ENCODE results near the gene ZSWIM3.
"Not testable (repeated sequence)": the region's sequence is repeated elsewhere in the genome, so short reads cannot be mapped to it uniquely, and the experiment has no call there.

Gene ZSWIM3

DNA sequence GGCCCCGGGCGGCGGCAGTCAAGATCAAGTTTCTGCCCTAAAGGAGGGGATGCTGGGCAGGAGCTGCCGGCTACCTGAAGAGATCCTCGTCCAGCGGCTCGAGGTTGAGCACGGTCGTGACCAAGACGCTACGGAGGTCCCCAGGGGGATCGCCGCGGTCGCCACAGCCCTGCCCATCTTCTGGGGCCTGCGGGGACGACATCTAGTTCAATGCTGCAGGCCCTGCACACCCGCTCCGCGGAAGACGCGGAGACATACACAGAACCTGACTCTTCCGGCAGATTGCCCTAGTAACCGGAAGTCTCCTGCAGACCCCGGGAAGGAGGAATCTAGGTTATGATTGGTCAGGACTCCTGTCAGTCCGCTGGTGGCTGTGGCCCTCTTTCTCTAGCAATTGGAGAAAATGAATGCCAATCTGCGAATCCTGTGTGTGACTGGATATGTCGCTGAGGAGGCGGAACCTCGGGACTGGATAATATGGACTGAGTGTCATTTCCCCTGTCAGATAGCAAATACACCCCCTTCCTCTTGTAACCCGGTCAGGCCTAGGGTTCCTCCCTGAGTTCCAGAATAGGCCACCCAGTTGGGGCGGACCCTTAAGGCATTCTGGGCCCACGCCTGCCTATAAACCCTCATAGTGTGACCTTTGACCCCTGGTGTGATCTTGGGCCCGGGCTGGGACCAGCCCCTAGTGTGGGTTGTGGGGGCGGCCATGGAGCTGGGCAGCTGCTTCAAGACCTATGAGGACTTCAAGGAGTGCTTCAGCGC, at the start of gene ZSWIM3, which contains the start of gene ACOT8:
Gene ZSWIM3 (plus strand): TSS at position 501 of the 768 bp plus-strand sequence. CDS start 212 bp downstream, at position 713.
Gene ACOT8 (minus strand): TSS at position 279 of the 768 bp plus-strand sequence. CDS start 77 bp downstream, at position 202.
- peak; percentile 100 for DNase-seq (ENCODE audit: low read depth)

DNA sequence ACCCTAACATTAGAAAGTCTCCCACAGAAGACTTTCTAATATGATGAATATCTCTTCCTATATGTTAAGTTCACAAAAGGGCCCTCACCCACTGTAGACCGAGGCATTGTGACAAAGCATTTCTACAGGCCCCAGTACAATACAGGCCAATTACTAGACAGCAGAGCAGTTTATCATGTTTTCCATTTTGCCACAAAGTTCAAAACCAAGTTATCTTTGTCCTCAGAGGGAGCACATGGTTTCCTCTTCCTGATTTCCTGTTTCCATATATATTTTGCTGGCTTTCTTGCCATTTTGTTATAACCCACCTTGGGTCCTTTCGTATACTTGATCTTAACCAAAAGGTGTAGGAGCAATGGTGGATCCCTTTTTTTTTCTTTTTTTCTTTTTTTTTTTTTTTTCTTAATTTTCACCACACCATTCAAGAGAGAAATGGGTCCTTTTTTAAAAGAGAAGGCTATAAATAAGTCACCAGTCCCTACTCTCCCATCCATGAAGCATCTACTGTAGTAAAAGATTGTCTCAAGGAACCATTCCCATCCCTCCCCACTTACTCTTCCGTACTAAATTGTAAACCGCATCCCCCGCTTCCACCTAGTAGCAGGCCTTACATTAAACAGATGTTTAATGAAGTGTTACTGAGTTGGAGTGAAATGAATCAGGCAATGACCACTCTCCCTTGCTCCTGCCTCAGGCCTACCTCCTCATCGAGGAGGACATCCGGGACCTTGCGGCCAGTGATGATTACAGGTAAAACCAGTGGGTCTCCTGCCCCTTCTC, 47.0 kb upstream of the ZSWIM3 start:
- no peak for DNase-seq (ENCODE audit: low read depth)

DNA sequence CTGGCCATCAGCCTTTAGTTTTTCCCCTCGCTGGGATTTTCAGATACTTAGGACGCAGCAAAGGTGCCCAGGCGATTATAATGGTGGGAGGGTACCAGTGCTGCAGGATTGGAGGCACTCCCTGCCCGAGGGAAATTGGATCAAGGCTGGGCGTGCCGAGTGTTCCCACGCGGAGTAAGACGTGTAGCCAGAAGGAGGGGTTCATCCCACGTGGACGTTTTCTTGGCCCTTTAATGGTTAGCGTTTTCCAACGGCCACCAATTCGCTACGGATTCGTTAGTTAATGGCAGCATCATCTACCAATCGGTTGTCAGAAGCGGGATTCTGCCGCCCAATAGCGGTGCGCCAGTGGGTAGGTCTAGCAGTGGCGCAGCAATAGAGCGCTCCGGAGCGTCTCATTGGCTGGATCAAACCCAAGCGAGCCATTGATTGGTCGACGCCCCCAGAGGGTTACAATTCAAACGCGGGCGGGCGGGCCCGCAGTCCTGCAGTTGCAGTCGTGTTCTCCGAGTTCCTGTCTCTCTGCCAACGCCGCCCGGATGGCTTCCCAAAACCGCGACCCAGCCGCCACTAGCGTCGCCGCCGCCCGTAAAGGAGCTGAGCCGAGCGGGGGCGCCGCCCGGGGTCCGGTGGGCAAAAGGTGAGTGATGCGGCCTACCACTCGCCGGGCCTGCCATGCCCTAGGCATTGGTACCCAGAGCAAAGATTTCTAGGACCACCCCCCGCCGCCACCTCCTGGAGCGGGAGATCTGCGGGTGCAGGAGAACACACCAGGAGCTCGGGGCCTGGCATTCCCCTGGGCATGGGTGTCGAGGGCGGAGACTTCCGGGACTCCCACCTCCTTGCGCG, 45.0 kb upstream of the ZSWIM3 start, which contains the start of gene UBE2C:
Gene UBE2C (plus strand): TSS at position 488 of the 849 bp plus-strand sequence. CDS start 52 bp downstream, at position 540.
- DNase-seq (ENCODE audit: low read depth) = peak; percentile 100

DNA sequence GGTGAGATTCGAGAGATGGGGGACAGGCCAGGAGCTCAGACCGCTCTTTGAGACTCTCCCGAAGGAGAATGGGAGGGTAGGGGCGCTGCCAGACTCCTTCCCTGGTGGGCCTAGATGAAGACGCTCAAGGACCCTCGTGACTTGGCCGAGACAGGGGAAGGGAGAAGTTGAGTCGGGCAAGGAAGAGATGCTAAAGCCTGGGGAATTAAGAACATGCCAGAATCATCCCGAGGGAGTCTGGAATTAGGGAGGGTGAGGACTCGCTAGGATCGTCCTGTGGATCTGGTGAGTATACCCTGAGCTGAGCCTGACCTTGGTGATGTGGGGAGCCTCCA, 44.4 kb upstream of the ZSWIM3 start:
- no peak for DNase-seq (ENCODE audit: low read depth)

DNA sequence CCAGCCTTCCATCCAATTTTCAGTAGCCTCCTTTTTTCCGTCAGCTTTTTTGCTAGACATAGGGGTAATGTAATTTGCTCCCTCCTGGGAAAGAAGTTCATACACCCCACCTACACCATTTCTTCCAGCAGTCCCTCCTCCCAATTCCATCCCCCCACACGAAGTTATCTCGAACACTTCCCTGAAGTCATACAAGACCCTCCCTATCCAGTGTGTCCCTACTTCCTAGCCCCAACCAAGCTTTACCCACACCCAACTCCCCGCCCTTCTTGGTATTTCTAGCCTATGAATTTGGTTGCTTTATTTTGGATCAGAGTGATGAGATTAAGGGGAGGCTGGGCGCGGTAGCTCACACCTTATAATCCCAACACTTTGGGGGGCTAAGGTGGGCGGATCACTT, 43.9 kb upstream of the ZSWIM3 start:
- no peak for DNase-seq (ENCODE audit: low read depth)

DNA sequence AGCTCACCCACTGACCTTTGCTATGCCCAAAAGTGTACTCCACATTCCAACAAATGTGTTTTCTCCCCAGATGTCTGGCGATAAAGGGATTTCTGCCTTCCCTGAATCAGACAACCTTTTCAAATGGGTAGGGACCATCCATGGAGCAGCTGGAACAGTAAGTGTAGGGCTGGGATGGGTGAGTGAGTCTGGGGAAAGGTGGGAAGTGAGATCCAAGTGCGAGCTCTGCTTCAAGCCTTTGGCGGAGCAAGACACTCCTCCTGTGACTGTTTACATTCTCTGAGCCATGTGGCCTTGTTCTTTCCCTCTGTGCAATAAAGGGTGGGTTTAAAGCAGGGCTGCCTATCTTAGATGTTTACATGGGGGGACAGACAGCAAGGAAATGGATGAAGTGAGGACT, 43.1 kb upstream of the ZSWIM3 start:
- DNase-seq (ENCODE audit: low read depth) = no peak

DNA sequence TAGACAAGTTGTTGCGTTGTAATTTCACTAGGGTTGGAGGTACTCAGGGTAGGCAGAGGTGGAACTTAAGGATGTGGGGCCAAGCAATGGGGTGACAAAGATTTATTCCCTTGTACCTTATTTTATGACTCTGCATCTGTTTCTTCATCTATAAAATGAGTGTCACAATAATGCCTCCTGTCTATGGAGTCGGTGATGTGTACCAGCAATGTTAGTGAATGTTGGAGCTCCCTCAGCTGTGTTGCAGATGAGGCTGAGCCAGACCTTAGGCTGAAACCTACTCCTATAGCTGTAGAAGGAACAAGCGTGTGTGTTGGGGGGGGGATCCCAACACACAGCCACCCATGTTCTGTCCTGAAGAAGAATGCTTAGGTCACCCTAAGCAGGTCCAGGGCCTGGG, 40.5 kb upstream of the ZSWIM3 start:
- no peak for DNase-seq (ENCODE audit: low read depth)

DNA sequence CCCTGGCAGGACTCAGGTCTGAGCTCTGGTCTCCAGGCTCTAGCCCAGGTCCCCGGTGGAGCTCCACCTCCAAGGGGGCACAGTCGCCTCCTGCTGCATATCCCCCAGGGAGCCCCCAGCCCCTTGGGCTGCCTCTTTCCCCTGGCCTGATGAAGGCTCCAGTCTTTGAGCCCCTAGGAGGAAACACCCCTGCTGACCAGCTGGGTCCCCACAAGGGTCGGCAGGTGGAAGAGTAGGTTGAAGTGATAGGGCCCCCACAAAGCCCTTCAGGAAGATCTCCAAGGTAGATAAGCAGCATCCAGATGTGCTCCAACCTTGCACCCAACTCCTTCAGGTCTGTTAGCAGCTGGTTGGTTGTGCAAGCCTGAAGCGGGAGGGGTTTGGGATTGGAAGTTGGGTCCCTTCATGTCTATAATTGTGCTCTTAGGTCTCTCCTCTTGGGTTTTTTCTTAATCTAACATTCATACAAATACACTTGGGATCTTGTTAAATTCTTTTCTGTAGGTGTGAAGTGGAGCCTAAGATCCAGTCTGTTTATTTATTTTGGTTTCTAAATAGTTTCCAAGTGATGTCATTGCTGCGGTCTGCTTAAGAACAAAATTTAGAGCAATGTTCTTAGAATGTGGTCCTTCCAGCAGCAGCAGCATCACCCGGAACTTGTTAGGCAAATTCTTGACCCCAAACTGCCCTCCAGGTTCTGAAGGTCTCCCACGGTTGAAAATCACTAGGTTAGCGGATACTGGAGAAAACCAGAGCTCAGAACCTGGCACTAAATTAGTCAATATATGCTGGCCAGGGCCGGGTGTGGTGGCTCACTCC, 39.8 kb upstream of the ZSWIM3 start:
- DNase-seq (ENCODE audit: low read depth) = peak; percentile 84

DNA sequence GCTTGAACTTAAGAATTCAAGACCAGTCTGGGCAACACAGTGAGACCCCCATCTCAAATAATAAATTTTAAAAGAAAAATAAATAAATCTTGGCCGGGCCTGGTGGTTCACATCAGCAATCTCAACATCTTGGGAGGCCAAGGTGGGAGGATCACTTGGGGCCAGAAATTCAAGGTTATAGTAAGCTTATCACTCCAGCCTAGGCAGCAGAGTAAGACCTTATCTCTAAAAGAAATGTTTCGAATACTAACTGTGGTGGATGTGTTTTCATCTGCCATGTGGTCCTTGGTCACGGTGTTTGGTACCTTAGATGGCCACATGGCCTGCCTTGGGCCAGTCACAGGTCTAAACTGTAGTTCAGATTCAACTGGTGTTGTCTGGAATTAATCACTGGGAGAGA, 39.2 kb upstream of the ZSWIM3 start:
- no peak for DNase-seq (ENCODE audit: low read depth)

DNA sequence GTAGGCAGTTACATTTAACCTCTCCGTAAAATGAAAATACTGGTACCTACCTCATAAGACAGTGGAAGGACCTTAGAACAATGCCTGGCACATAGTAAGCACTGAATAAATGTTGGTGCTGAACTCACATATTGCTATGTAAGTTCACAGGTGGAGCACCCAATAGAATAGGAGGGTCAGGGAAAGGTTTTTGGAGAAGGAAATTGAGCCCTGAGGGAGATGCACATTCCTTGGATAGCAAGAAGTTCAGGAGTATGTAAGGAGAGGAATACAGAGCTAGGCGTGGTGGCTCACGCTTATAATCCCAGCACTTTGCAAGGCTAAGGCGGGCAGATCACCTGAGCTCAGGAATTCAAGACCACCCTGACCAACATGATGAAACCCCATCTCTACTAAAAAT, 37.9 kb upstream of the ZSWIM3 start:
- DNase-seq (ENCODE audit: low read depth) = no peak

DNA sequence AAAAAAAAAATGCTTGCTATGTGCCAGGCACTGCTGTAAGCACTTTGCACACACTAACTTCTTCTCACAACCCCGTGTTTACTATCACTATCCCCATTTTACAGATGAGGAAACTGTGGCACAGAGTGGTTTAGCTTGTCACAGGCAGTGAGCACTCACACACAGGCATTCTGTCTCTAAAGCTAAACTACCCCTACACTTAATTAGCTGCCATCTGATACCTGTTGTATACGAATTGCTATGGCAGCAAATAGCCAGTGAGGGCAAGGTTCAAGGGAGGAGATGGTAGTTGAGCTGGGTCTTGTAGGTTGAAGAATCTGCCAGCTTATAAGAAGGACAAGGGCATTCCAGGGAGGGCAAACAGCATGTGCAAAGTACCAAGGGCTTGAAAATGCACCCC, 35.5 kb upstream of the ZSWIM3 start:
- no peak for DNase-seq (ENCODE audit: low read depth)

DNA sequence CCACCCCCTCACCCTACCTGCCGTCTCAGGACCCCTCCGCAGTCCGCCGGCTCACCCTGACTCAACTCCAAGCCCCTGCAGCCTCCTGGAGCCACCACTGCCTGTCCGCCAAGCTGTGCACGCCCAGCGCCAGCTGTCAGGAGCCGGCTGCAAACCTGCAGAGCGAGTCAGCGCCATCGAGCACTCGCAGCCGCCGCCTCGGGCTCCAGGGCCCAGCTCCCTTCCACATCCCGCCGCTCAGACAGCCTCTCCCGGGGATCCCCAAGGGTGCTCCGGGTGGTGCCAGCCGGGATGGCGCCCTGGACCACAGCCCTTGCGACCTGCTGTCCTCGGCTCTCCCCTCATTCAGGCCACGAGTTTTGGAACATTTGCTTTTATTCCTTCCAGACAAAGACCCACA, 34.6 kb upstream of the ZSWIM3 start:
- no peak for DNase-seq (ENCODE audit: low read depth)

DNA sequence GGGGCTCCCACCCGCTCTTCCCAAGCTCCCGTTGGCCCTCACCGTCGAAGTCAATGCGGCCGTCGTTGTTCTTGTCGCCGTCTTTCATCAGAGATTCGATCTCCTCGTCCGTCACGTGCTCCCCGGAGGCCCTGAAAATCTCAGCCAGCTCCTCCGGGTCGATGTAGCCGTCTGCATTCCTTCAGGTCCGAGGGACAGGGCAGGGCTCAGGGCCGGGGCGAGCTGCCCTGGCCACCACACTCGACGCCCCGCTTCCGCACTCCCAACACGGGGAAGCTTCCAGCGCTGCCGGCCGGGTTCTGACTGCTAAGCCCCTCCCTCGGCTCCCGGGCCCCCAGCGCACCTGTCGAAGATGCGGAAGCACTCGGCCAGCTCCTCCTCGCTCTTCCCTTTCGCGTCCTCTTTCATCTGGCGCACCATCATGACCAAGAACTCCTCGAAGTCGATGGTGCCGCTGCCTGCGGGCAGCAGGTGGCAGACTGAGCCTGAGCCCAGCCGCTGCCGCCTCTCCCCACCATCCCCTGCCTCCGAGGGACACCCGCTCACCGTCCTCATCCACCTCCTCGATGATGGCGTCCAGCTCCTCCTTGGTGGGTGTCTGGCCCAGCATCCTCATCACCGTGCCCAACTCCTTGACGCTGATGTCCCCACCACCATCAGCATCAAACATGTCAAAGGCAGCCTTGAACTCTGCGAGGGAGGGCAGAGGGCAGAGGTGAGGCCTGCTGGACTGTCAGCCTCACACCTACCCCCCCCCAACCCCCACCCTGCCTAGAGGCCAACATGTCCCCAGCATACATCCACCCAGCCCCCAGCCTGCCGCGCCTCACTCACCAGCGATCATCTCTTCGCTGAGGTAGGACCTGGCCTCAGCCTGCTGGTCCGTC, 33.2 kb upstream of the ZSWIM3 start:
- peak; percentile 46 for DNase-seq (ENCODE audit: low read depth)

DNA sequence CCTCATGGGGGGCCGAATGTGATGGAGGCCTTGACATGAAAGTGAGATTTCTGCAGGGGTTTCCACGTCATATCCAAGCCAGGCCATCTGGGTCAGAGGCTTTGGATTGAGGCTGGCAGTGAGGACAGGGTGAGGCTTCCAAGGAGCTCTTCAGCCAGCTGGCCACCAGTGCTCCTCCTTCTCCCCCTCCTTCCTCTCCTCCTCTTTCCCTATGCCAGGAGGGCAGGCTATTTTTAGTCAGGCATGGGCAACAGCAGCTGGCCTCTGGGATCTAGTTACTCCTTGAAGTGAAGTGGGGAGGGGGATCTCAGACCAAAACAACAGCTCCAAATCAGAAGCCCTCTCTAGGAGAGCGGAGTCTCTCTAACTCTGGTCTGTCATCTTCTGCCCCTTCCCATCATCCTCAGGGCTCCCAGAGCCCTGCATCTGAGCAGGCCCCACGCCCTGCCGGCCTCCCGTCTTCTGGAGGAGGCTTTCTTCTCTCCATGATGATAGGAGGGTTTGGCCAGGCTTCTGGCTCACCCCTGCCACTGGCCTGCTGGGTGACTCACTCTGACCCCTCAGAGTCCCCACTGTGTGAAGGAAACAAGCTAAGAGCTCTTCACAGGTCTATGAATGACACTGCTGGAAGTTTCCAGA, 30.9 kb upstream of the ZSWIM3 start:
- peak; percentile 73 for DNase-seq (ENCODE audit: low read depth)

DNA sequence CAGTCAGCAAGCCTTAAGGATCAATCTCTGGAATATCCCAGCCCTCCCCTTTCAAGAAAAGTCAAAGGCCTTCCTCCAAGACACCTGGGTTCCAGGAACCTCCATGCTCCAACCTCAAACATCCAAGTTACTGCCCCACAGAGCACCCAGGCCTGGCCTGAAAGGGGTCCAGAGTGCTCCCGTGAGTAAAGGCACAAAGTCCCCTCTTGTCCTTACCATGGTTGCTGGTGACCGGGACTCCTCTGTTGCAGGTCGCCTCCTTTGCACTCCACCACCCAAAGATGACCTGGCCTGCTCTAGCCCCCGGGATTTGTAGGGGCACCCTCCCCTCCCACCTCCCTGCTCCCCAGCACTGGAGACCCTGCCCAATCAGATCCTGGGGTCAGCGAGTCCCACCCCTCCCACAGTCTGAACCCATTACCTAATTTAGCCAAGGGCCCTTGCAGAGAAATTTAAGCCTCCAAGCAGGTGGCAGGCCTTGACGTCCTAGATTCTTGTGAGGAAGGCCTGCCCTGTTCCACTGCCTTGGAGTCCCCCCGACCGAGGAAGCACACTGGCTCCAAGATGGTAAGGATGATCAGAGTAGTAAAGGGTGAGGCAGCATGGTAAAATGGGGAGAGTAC, 30.3 kb upstream of the ZSWIM3 start, which contains the start of gene TNNC2:
Gene TNNC2 (minus strand): TSS at position 283 of the 623 bp plus-strand sequence. CDS start 64 bp downstream, at position 219.
- no peak for DNase-seq (ENCODE audit: low read depth)

DNA sequence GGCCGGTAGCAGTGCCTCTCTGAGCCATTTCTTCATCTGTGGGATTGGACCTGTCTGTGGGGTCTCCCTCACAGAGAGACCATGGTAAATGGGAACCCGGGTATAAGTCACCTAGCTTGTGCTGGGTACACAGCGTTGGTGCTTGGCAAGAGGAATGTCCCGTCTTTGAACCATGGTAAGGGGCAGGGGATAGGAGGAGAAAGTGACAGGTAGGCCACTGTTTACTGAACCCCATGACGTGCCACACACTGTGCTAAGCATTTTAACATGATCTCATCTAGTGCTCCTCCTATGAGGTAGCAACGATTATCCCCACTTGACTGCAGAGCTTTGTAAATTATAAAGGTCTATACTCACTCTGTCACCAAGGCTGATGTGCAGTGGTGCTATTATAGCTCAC, 29.7 kb upstream of the ZSWIM3 start:
- DNase-seq (ENCODE audit: low read depth) = no peak

DNA sequence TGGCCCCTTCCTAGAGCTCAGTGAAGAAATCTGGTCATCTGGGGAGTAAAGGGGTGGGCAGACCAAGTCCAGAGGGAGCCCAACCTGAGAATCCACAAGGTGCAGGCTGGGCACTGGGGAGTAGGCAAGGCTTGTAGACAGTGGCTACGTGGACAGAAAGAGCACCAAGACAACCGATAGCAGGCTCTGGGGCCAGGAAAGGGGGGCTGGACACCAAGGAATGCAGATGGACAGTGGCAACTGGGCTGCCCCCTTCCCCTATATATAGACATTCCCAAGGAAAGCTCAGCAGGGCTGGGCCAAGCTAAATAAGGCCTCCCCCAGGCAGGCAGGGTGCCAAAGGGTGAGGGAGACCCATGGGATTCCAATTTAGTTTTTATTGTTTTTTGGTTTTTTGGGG, 28.8 kb upstream of the ZSWIM3 start:
- DNase-seq (ENCODE audit: low read depth) = peak; percentile 59

DNA sequence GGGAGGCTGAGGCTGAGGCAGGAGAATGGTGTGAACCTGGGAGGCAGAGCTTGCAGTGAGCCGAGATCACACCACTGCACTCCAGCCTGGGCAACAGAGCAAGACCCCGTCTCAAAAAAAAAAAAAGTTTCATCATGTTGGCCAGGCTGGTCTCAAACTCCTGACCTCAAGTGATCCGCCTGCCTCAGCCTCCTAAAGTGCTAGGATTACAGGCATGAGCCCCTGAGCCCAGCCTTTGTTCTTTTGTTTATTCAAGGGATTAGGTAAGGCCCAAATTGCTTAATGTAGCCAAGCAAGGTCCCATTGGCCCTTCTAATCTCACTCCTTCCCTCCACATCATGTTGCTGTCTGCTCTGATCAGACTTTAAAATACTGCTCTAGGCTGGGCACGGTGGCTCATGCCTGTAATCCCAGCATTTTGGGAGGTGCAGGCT, 27.7 kb upstream of the ZSWIM3 start:
- DNase-seq (ENCODE audit: low read depth) = not testable (repeated sequence)

DNA sequence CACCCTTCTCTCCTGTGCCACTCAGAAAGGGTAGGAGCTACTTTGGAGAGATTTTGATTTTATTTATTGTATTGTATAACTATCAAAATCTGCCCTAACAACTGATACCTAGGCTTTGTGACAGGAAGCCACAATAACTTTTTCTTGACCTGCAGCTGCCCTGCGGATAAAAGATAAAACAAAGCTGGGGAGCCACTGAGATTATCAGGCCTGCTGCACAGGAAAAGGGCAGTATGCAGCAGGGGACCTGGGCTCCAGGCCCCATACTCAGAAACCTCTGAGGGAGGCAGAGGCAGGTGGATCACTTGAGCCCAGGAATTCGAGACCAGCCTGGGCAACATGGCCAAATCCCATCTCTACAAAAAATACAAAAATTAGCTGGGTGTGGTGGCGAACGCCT, 24.8 kb upstream of the ZSWIM3 start:
- DNase-seq (ENCODE audit: low read depth) = no peak

Measured in fibroblast of gingiva (primary cell).